Measurements from ENCODE around the gene AGFG1. TPM values are rescaled to one million over a fixed set of nuclear protein-coding genes. Genes with fewer than 3 reads are reported as not detected.

AGFG1 gene
- total RNA-seq, 1 experiment from 2014 or later: 109 TPM

DNA sequence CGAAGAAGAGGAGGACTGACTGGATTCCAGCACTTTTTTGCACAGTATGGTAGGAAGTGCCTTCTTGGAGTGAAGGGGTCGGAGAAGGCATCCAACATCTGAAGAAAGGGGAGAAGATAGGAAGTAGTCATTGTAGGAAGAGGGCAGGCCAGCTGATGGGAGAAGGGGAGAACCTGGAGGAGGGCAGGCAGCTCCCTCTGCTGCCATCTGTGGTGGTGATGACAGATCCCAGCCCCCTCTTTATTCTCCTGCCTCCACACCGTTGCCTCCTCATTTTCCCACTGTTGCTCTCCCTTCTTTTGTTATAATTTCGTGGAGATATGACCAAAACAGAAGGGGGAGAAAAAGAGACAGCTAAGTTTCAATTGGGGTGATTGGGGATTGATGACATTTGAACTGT lies 123.8 kb downstream of the AGFG1 start:
- no peak overlapping the region for H3T11ph ChIP-seq (ENCODE audit: low read length)
- H3K23me2 ChIP-seq (ENCODE audit: insufficient read length, low read depth, low read length, poor library complexity, severe bottlenecking): no peaks in the 10 kb centered on the region
- no peaks in the 10 kb centered on the region for H3K9me3 ChIP-seq (ENCODE audit: control insufficient read depth, low read depth, low read length)
- H2BK120ac ChIP-seq (ENCODE audit: low read depth, low read length, poor library complexity, severe bottlenecking): no peak overlapping the region
- H3K79me1 ChIP-seq (ENCODE audit: insufficient read depth, low read depth, low read length, poor library complexity, severe bottlenecking): no peaks in the 10 kb centered on the region
- no peak overlapping the region for H2AFZ ChIP-seq (ENCODE audit: low read length)
- H3K9ac ChIP-seq (ENCODE audit: extremely low read depth, insufficient read length, low read length): no peak overlapping the region
- TF ChIP-seq, protein P1, sequence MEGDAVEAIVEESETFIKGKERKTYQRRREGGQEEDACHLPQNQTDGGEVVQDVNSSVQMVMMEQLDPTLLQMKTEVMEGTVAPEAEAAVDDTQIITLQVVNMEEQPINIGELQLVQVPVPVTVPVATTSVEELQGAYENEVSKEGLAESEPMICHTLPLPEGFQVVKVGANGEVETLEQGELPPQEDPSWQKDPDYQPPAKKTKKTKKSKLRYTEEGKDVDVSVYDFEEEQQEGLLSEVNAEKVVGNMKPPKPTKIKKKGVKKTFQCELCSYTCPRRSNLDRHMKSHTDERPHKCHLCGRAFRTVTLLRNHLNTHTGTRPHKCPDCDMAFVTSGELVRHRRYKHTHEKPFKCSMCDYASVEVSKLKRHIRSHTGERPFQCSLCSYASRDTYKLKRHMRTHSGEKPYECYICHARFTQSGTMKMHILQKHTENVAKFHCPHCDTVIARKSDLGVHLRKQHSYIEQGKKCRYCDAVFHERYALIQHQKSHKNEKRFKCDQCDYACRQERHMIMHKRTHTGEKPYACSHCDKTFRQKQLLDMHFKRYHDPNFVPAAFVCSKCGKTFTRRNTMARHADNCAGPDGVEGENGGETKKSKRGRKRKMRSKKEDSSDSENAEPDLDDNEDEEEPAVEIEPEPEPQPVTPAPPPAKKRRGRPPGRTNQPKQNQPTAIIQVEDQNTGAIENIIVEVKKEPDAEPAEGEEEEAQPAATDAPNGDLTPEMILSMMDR (conservative IDR thresholded peaks at IDR 0.05): no peak
- no peak overlapping the region for H3K23ac ChIP-seq (ENCODE audit: insufficient read length, low read depth, low read length)
- H2BK20ac ChIP-seq (ENCODE audit: low read depth, low read length, poor library complexity, severe bottlenecking): no peak overlapping the region
- no peak overlapping the region for H2BK15ac ChIP-seq (ENCODE audit: low read depth, low read length)
- H3K4me3 Mint-ChIP-seq: no peak overlapping the region
- H3K27ac Mint-ChIP-seq: no peak overlapping the region
- no peak overlapping the region for H3K14ac ChIP-seq (ENCODE audit: insufficient read depth, low read length)
- H3K56ac ChIP-seq (ENCODE audit: insufficient read length, low read depth, low read length): no peak overlapping the region
- no peak overlapping the region for H2BK12ac ChIP-seq (ENCODE audit: insufficient read length, low read depth, low read length)
- no peak overlapping the region for H2BK5ac ChIP-seq (ENCODE audit: insufficient read length, low read length)
- no peaks in the 10 kb centered on the region; the same call in 1 of the 2 replicates for H3K27me3 Mint-ChIP-seq (ENCODE audit: low read depth)
- H2AK5ac ChIP-seq (ENCODE audit: insufficient read length, low read length): no peak overlapping the region
- no peak overlapping the region for H3K27ac ChIP-seq (ENCODE audit: insufficient read length, low read depth, low read length)
- H4K8ac ChIP-seq (replicated peaks; ENCODE audit: insufficient read length, low read depth, low read length): no peak overlapping the region
- H4K5ac ChIP-seq (ENCODE audit: insufficient read length, low read depth, low read length): no peak overlapping the region
- H3K4ac ChIP-seq (ENCODE audit: low read depth, low read length): no peak overlapping the region
- WGBS (ENCODE audit: extremely low coverage, insufficient read length, low lambda C conversion rate): no CpG with 5 or more reads among the region's 4 CpGs
- H3K4me2 ChIP-seq (ENCODE audit: insufficient read depth, insufficient read length, low read length): no peak overlapping the region
- no peak overlapping the region for H4K91ac ChIP-seq (ENCODE audit: insufficient read length, low read depth, low read length)
- no peaks in the 10 kb centered on the region for H3K27me3 ChIP-seq (ENCODE audit: insufficient read depth, low read length)
- H3K4me1 Mint-ChIP-seq: peaks cover 5 to 14% of the 10 kb centered on the region in 2 experiments
- DNase-seq: no peak
- H3K4me1 ChIP-seq (ENCODE audit: insufficient read depth, low read length): no peaks in the 10 kb centered on the region
- no peaks in the 10 kb centered on the region for H4K20me1 ChIP-seq (ENCODE audit: control insufficient read depth, insufficient read depth, insufficient read length)
- H3K79me2 ChIP-seq (ENCODE audit: insufficient read depth, low read length): no peaks in the 10 kb centered on the region
- H3K9me3 Mint-ChIP-seq: no peaks in the 10 kb centered on the region; a peak in 1 of 5 replicates
- H3K36me3 Mint-ChIP-seq (ENCODE audit: insufficient read depth in 1 of 3, low read depth in 3 of 3): no peaks in the 10 kb centered on the region; a peak in 1 of 7 replicates
- no peak overlapping the region for H3K18ac ChIP-seq (ENCODE audit: insufficient read length, low read depth, low read length)

All from H9 (cell line).